ENCODE results near the gene ABHD3. TPM values are rescaled to one million over a fixed set of nuclear protein-coding genes. Genes with fewer than 3 reads are reported as not detected.
"Not testable (repeated sequence)": the region's sequence is repeated elsewhere in the genome, so short reads cannot be mapped to it uniquely, and the experiment has no call there.

The ABHD3 gene
- polyA plus RNA-seq, 3 donors from 2014 or later, result 24.4 to 31.2 (median 29.8) TPM

- not testable (repeated sequence) for H3K27me3 Mint-ChIP-seq (ENCODE audit: low read depth in 3 of 3); H3K36me3 Mint-ChIP-seq; H3K9me3 Mint-ChIP-seq; DNase-seq
- Mint-ChIP-seq H3K4me1 (peaks cover 32 to 44% of the 10 kb centered on the region in 2 donors), H3K27ac (peak overlapping the region; percentile 95 to 99 (median 98)), H3K4me3 (peak overlapping the region; percentile 93 to 100 (median 99))
These were observed 93.0 kb downstream of the ABHD3 start for GRCh38 chr18:21611401-21612124.

- Mint-ChIP-seq H3K4me1 (peaks cover 0 to 9% of the 10 kb centered on the region in 2 donors), H3K36me3 (no peaks in the 10 kb centered on the region), H3K4me3 (no peak overlapping the region), H3K9me3 (no peaks in the 10 kb centered on the region), H3K27me3 (ENCODE audit: low read depth in 3 of 3) (peaks cover 10 to 18% (median 13%) of the 10 kb centered on the region in 3 donors), H3K27ac (peak overlapping the region in 1 of 6 donors; percentile 40)
- DNase-seq, result no peak
These were observed 99.4 kb downstream of the ABHD3 start for GRCh38 chr18:21605213-21605612.

- Mint-ChIP-seq H3K4me3 (no peak overlapping the region), H3K27me3 (ENCODE audit: low read depth in 3 of 3) (peaks cover 15 to 23% (median 16%) of the 10 kb centered on the region in 3 donors), H3K27ac (no peak overlapping the region), H3K36me3 (no peaks in the 10 kb centered on the region), H3K4me1 (peaks cover 4 to 11% of the 10 kb centered on the region in 2 donors), H3K9me3 (no peaks in the 10 kb centered on the region)
- DNase-seq, result no peak
These were observed 99.9 kb downstream of the ABHD3 start for GRCh38 chr18:21604671-21605070.

GRCh38 chr18:21602299-21602587, 102.3 kb downstream of the ABHD3 start:
- Mint-ChIP-seq H3K27ac (peak overlapping the region; percentile 63 to 87 (median 73)), H3K9me3 (no peaks in the 10 kb centered on the region), H3K36me3 (no peaks in the 10 kb centered on the region), H3K4me3 (peak overlapping the region; percentile 30 to 57 (median 39)), H3K4me1 (peaks cover 23 to 27% of the 10 kb centered on the region in 2 donors), H3K27me3 (ENCODE audit: low read depth in 3 of 3) (peaks cover 12 to 26% (median 17%) of the 10 kb centered on the region in 3 donors)
- no peak for DNase-seq

Other genes with a start within 250 kb of the ABHD3 start
- gene ESCO1, start 104.1 kb downstream of the ABHD3 start, polyA plus RNA-seq, result 10 to 100 TPM in 1 of 3 donors, 1 to 10 TPM in 2; 2.5 to 11.6 (median 3.5) TPM
- 10 to 100 TPM; 50.7 to 86.4 (median 84.8) TPM for gene SNRPD1, start 92.5 kb downstream of the ABHD3 start, polyA plus RNA-seq
- gene MIB1, start 36.0 kb upstream of the ABHD3 start, polyA plus RNA-seq, result 1 to 10 TPM; 1.9 to 6.4 (median 5.0) TPM

All from immature natural killer cell (primary cell).